ENCODE measurements around the gene SLC24A3.

GRCh38 chr20:19314621-19315020 lies 102.2 kb downstream of the SLC24A3 start:
- TF ChIP-seq CTCF (IDR thresholded peaks at IDR 0.05) (no peak), POLR2A (IDR thresholded peaks at IDR 0.05) (no peak)

All from heart left ventricle (tissue), 13 donors.